ENCODE results near the gene AP5B1.
A peak's percentile ranks its signal among the peaks of the same experiment; 100 is the strongest.
"Not testable (repeated sequence)": the region's sequence is repeated elsewhere in the genome, so short reads cannot be mapped to it uniquely, and the experiment has no call there.

AP5B1 gene

DNA sequence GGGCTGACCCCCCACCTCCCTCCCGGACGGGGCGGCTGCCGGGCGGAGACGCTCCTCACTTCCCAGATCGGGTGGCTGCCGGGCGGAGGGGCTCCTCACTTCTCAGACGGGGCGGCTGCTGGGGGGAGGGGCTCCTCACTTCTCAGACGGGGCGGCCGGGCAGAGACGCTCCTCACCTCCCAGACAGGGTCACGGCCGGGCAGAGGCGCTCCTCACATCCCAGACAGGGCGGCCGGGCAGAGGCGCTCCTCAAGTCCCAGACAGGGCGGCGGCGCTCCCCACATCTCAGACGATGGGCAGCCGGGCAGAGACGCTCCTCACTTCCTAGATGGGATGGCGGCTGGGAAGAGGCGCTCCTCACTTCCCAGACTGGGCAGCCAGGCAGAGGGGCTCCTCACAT is 18.0 kb downstream of the AP5B1 start:
- DNase-seq, result not testable (repeated sequence)

DNA sequence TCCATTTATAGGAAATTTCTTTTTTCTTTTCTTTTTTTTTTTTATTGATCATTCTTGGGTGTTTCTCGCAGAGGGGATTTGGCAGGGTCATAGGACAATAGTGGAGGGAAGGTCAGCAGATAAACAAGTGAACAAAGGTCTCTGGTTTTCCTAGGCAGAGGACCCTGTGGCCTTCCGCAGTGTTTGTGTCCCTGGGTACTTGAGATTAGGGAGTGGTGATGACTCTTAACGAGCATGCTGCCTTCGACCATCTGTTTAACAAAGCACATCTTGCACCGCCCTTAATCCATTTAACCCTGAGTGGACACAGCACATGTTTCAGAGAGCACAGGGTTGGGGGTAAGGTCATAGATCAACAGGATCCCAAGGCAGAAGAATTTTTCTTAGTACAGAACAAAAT is 18.6 kb downstream of the AP5B1 start:
- DNase-seq, result not testable (repeated sequence)

DNA sequence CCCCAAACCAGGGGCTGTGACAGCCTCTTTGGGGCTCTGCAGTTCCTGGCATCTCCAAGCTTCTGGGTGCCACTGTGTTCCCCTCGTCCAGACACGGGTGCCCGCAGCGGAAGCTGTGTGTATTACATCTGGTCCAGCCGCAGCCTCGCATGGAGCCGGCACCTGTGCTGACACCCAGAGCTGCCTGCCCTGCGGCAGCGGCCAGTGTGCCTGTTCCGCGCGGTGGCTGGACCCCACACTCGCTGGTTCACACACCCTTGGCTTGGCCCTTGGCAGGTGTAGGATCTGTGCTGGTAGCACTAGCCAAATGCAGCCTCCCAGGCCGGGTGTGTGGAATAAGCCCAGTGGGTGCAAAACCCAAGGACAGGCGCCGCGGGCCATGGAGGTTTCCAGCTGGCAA is 35.7 kb downstream of the AP5B1 start:
- no peak for DNase-seq

DNA sequence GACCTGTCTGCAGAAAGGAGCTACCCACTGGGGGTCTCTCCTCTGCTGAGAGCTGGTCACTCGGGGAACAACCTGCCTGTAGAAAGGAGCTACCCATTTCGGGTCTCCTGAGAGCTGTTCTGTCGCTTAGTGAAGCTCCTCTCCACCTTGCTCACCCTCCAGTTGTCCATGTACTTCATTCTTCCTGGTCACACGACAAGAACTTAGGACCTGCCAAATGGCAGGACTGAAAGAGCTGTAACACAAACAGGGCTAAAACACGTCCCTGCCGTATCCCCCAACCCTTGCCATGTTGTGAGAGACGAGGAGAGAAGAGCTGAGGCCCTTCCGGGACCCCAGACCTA is 36.1 kb downstream of the AP5B1 start:
- no peak for DNase-seq

DNA sequence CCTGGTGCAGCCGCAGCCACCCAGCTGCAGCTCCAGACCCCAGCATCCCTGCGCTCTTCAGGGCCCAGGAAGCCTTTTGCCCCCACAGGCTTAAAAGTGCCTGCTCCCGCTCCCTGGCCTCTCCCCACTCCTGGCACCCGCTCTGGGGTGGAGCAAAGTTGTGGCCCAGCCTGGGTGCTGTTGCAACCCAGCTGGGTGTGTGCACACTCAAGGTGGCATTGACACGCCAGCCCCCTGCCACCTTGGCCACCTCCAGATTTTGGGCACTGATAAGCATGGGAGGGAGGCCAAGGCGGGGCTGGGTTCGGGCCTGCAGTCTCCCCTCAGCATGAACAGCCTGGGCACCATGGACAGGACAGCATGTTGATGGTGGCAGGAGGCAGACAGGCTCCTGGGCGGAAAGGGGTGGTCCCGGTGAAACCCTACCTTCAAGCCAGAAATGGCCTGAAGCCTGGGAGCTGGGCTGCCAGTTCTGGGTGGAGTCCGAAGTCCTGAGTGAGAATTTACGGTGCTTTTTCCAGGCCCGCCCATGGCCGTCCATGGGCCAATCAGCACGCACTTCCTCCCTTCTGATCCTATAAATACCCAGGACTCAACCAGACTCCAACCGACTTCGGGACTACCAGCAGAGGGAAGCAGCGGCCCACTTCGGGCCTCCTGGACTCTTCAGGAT is 36.6 kb downstream of the AP5B1 start:
- peak; percentile 25 for DNase-seq

DNA sequence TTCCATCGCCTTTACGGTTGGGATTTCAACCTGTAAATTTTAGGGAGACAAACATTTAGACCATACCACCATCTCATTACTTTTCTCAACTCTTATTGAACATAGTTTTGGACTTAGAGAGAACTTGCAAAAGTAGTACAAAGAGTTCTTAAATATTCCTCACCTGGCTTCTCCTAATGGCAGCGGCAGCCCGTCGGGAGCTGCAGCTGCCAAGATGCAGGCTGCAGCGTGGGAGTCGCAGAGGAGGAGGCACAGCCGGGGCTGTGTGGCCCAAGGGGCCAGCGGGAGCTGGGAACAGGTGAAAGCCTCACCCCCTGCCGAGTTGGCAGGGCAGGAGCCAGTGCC is 37.1 kb downstream of the AP5B1 start:
- DNase-seq, result no peak

DNA sequence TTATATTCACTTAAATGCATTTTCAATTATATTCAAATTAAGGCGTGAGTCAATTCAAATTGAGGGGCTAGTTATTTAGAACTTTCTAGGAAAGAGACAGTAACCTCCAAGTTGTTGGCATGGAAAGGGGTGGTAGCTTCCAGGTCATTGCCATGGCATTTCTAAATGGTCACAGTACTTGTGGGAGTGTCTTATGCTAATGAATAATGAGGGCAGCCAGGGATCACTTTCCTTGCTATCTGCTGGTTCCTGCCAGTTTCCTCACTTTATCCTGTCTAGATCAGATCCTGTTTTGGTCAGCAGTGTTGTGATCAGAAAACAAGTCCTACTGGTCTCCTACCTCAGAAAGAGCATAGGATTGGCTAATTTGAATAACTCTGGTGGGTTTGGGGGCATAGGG is 38.4 kb downstream of the AP5B1 start:
- no peak for DNase-seq

DNA sequence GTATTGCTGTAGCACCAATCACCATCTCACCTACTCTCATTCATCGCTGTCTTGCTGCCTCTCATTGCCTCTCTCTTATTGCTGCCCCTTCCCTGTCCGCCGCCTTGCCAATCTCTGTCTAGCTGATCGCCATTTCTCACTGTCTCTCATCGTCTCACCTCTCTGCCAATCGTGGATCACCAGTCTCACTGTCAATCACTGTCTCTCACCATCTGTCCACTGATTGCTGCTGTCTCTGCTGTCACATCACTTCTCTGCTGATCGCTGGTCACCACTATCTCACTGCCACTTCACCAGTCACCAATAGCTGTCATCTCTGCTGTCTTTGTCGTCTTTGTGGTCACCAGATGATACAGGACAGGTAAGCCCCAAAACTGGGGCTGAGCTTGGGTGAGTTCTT is 39.6 kb downstream of the AP5B1 start:
- DNase-seq, result no peak

DNA sequence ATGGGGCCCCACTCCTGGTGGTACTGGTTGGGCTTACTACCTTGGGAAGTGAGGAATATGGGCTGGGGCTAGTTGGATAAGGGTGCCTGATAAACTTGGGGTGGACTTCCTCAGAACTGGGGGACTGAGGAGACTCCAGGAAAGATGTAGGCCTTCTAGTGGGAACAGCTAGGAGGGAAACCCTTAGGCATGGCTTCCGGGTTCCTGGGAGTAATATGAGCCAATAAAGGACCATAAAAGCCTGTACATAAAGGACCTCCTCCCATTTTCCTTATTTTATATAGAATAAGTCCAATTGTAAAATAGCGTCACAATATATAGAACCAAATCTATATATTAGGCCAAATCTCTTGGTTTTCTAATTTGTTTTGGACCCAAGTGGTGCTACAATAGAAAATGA is 41.8 kb downstream of the AP5B1 start:
- DNase-seq, result no peak

DNA sequence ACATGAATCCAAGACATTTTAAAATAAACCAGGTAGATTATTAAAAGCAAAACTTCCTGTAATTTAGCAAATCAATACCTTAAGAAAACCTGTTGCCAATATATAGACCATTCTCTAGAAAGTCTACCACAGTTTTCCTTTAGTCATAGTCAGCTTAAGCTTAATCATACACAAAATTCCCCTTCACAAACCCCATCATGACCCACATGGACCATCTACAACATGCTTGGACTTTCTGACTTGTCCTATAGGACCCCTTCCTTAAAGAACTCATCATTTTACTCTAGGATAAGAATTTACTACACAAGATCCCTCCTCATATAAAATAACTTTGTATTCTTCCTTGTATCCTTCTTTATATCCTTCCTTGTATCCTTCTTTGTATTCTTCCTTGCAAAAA is 44.0 kb downstream of the AP5B1 start:
- DNase-seq, result no peak

DNA sequence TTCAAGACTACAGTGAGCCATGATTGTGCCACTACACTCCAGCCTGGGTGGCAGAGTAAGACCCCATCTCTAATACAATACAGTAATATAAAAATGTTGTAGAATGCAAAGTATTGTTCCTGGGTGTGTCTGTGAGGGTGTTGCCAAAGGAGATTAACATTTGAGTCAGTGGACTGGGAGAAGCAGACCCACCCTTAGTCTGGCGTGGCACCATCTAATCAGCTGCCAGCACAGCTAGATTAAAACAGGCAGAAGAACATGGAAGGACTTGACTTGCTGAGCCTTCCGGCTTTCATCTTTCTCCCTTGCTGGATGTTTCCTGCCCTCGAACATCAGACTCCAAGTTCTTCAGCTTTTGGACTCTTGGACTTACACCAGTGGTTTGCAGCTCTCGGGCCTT is 45.7 kb downstream of the AP5B1 start:
- not testable (repeated sequence) for DNase-seq

DNA sequence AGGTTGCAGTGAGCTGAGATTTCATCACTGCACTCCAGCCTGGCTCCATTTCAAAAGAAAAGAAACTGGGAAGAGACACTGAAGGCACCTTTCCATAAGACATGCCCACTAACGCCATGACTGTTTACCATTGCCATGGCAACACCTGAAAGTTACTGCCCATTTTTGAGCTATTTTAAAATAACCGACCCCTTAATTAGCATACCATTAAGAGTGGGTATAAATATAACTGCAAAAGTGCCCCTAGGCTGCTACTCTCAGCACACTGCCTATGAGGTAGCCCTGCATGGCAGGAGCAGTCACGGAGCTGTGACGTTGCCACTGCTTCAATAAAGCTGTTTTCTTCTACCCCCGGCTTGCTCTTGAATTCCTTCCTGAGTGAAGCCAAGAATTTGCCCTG is 50.3 kb downstream of the AP5B1 start:
- no peak for DNase-seq

DNA sequence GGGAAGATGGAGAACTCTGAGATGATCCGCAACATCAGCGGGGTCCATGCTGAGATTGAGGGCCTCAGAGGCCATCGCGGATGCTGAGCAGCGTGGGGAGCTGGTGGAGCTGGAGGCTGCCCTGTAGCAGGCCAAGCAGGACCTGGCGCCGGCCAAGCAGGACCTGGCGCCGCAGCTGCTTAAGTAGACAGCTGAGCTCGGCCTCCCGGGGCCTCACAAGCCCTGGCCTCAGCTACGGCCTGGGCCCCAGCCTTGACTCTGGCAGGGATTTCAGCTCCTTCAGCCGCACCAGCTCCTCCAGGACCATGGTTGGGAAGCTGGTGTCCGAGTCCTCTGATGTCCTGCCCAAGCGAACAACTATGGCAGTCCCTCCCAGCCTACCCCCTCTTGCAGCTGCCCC is 52.9 kb downstream of the AP5B1 start:
- no peak for DNase-seq

DNA sequence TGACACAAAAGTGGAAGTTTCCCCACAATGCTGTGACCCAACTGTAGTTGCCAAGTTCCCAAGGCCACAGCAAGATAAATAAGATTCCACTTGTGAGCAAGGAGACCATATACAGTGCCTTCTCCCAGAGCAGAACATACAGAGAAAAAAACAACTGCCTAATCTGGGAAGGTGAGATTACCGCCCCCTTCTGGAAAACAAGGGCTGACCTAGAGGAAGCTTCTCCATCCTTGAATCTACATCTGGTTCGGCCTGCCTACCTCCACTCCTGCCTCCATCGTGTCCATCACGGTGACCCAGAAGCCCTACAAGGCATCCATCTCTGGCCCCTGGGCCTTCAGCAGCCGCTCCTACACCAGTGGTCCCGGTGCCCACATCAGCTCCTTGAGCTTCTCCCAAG is 54.1 kb downstream of the AP5B1 start:
- no peak for DNase-seq
